Loucy (cell line): Measurements from ENCODE around the gene GAREM1.

Experiments
- H2AFZ ChIP-seq: fragments of 200-600 bp; sonication (generic); 2 replicates; pipeline ENCODE4 v1.6.0; 2016; ENCODE audit warnings: antibody characterized with exemption, mild to moderate bottlenecking, low read length, moderate library complexity
- H3F3A ChIP-seq: fragments of 200-600 bp; 2 replicates; pipeline ENCODE4 v1.6.0; 2016; ENCODE audit warnings: antibody characterized with exemption, low read depth, mild to moderate bottlenecking
- H3K27me3 ChIP-seq: fragments of 200-600 bp; sonication (generic); 2 replicates; pipeline ENCODE4 v1.6.1; 2014; ENCODE audit warnings: low read length, mild to moderate bottlenecking; ENCODE audit not compliant: insufficient read depth, poor library complexity, severe bottlenecking
- H3K36me3 ChIP-seq: fragments of 200-600 bp; sonication (generic); 2 replicates; pipeline ENCODE4 v1.6.1; 2016; ENCODE audit warnings: low read length; ENCODE audit not compliant: insufficient read depth
- H3K4me1 ChIP-seq: fragments of 200-600 bp; sonication (generic); 2 replicates; pipeline ENCODE4 v1.5.1; 2014; ENCODE audit warnings: low read length, mild to moderate bottlenecking; ENCODE audit not compliant: insufficient read depth, poor library complexity, severe bottlenecking
- H3K4me2 ChIP-seq: fragments of 200-600 bp; sonication (generic); 2 replicates; pipeline ENCODE4 v1.6.0; 2014; ENCODE audit warnings: antibody characterized with exemption, low read length, low read depth, mild to moderate bottlenecking; ENCODE audit not compliant: poor library complexity, severe bottlenecking
- H3K4me3 ChIP-seq: fragments of 200-600 bp; sonication (generic); 2 replicates; pipeline ENCODE4 v1.5.1; 2014; ENCODE audit warnings: low read length, mild to moderate bottlenecking, mixed read lengths; ENCODE audit not compliant: poor library complexity, severe bottlenecking
- H3K79me2 ChIP-seq: fragments of 200-600 bp; sonication (generic); 2 replicates; pipeline ENCODE4 v1.6.1; 2014; ENCODE audit warnings: low read length; ENCODE audit not compliant: insufficient read depth
- H3K9ac ChIP-seq: fragments of 200-600 bp; sonication (generic); 2 replicates; pipeline ENCODE4 v1.6.0; 2014; ENCODE audit warnings: mild to moderate bottlenecking, low read depth, low read length, moderate library complexity; ENCODE audit not compliant: poor library complexity, severe bottlenecking
- H3K9me2 ChIP-seq: fragments of 200-600 bp; sonication (generic); replicated peaks from 2 replicates; pipeline ENCODE4 v1.6.1; 2016; ENCODE audit warnings: low read depth, low read length, mixed read lengths
- H3K9me3 ChIP-seq: fragments of 200-600 bp; sonication (generic); 2 replicates; pipeline ENCODE4 v1.6.1; 2014; ENCODE audit warnings: mild to moderate bottlenecking, antibody characterized with exemption, low read length, low read depth; ENCODE audit not compliant: insufficient read depth
- H4K20me1 ChIP-seq: fragments of 200-600 bp; sonication (generic); 2 replicates; pipeline ENCODE4 v1.6.0; 2014; ENCODE audit warnings: antibody characterized with exemption, low read length, mild to moderate bottlenecking; ENCODE audit not compliant: insufficient read depth, poor library complexity, severe bottlenecking
- CTCF ChIP-seq: fragments of 200-600 bp; sonication (generic); conservative IDR thresholded peaks from 2 replicates; pipeline ENCODE4 v1.5.1; 2014; ENCODE audit warnings: mild to moderate bottlenecking, antibody characterized with exemption, low read length
- EZH2phosphoT487 ChIP-seq: fragments of 200-600 bp; IDR thresholded peaks from 2 replicates; pipeline ENCODE4 v1.6.1; 2018; ENCODE audit warnings: antibody characterized with exemption, mild to moderate bottlenecking, moderate library complexity, borderline replicate concordance

The GAREM1 gene

GRCh38 chr18:32259553-32259952, 211.1 kb downstream of the GAREM1 start:
- Histone ChIP-seq H3K36me3 (no peaks in the 10 kb centered on the region), H3K27me3 (no peaks in the 10 kb centered on the region), H3K9ac (no peak overlapping the region), H4K20me1 (no peaks in the 10 kb centered on the region), H3F3A (no peaks in the 10 kb centered on the region), H3K4me3 (no peak overlapping the region), H3K9me2 (no peaks in the 10 kb centered on the region), H3K9me3 (no peaks in the 10 kb centered on the region), H2AFZ (no peak overlapping the region), H3K4me1 (no peaks in the 10 kb centered on the region), H3K79me2 (no peaks in the 10 kb centered on the region), H3K4me2 (no peak overlapping the region)
- TF ChIP-seq EZH2phosphoT487 (no peak), CTCF (no peak)

GRCh38 chr18:32258558-32259204, 212.0 kb downstream of the GAREM1 start:
- H3K27me3 ChIP-seq, result no peaks in the 10 kb centered on the region
- no peak overlapping the region for H3K9ac ChIP-seq
- H3K36me3 ChIP-seq, result no peaks in the 10 kb centered on the region
- no peak for TF ChIP-seq CTCF
- TF ChIP-seq EZH2phosphoT487, result no peak
- H3K79me2 ChIP-seq, result no peaks in the 10 kb centered on the region
- no peak overlapping the region for H3K4me3 ChIP-seq
- no peak overlapping the region for H2AFZ ChIP-seq
- H3K4me1 ChIP-seq, result no peaks in the 10 kb centered on the region
- no peaks in the 10 kb centered on the region for H4K20me1 ChIP-seq
- no peak overlapping the region for H3K4me2 ChIP-seq
- H3F3A ChIP-seq, result no peaks in the 10 kb centered on the region
- no peaks in the 10 kb centered on the region for H3K9me2 ChIP-seq
- no peaks in the 10 kb centered on the region for H3K9me3 ChIP-seq

- Histone ChIP-seq H4K20me1 (no peaks in the 10 kb centered on the region), H3K4me2 (no peak overlapping the region)
- TF ChIP-seq EZH2phosphoT487 (no peak), CTCF (no peak)
Observed at GRCh38 chr18:32258148-32258547, 212.5 kb downstream of the GAREM1 start.

More at GRCh38 chr18:32258148-32258547, 212.5 kb downstream of the GAREM1 start:
- no peaks in the 10 kb centered on the region for H3K79me2 ChIP-seq
- H3K36me3 ChIP-seq, result no peaks in the 10 kb centered on the region
- no peak overlapping the region for H3K4me3 ChIP-seq
- H3K9me2 ChIP-seq, result no peaks in the 10 kb centered on the region
- H3K27me3 ChIP-seq, result no peaks in the 10 kb centered on the region
- H3F3A ChIP-seq, result no peaks in the 10 kb centered on the region
- H3K9me3 ChIP-seq, result no peaks in the 10 kb centered on the region
- no peaks in the 10 kb centered on the region for H3K4me1 ChIP-seq
- H3K9ac ChIP-seq, result no peak overlapping the region
- H2AFZ ChIP-seq, result no peak overlapping the region
